ENCODE data around the gene TMEM240.
"Not testable (repeated sequence)": the region's sequence is repeated elsewhere in the genome, so short reads cannot be mapped to it uniquely, and the experiment has no call there.

DNA sequence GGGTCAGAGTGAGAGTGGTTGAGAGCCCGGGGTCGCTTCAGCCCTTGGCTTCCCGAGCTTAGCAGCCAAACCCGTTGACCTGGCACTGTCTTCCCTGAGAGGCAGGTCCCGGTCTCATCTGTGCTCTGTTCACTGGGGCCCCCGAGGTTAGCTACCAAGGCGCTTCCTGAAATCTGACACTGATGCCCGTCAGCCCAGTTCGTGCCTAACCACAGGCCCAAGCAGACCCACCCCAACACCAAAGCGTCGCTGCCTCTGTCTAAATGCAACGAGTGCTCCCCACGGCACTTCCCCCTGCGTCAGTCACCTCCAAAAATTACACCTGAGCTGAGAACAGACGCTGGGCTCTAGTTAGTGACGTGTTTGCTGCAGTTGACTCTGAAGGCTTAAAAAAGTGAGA is 26.0 kb downstream of the TMEM240 start:
- not testable (repeated sequence) for TF ChIP-seq CTCF, POLR2A (IDR thresholded peaks at IDR 0.05)
